DOHH2 (cell line): ENCODE data around the gene GALNT9.

Source experiments
- EZH2phosphoT487 ChIP-seq: fragments of 200-600 bp; sonication (generic); IDR thresholded peaks from 2 replicates; pipeline ENCODE4 v1.6.1; 2017; ENCODE audit warnings: borderline replicate concordance, mild to moderate bottlenecking, antibody characterized with exemption, low read length, moderate library complexity, mixed read lengths
- TF ChIP-seq, protein P1 (sequence below): fragments of 200-600 bp; sonication (generic); IDR thresholded peaks from one replicate; pipeline ENCODE4 v1.5.1; 2014; ENCODE audit warnings: antibody characterized with exemption, mild to moderate bottlenecking, low read depth, low read length; ENCODE audit not compliant: poor library complexity, severe bottlenecking

DNA sequence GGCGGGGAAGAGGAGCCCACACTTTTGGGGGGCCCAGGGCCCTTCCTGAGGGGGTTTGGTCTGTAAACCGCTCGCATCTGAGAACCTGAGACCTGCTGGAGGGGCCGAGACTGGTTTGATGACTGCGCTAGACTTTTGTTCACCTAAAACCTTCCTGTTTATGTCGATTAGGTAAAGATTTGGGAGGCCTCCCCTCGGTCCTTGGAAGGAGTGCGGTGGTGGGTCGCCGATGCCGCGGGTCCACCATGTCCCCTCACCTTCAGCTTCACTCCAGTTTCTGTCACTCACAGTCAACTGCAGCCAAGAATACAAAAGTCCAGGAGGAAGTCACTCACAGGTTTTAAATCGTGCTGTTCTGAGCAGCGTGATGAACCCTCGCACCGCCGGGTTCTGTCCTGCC is 10.5 kb upstream of the GALNT9 start:
- TF ChIP-seq, protein P1, sequence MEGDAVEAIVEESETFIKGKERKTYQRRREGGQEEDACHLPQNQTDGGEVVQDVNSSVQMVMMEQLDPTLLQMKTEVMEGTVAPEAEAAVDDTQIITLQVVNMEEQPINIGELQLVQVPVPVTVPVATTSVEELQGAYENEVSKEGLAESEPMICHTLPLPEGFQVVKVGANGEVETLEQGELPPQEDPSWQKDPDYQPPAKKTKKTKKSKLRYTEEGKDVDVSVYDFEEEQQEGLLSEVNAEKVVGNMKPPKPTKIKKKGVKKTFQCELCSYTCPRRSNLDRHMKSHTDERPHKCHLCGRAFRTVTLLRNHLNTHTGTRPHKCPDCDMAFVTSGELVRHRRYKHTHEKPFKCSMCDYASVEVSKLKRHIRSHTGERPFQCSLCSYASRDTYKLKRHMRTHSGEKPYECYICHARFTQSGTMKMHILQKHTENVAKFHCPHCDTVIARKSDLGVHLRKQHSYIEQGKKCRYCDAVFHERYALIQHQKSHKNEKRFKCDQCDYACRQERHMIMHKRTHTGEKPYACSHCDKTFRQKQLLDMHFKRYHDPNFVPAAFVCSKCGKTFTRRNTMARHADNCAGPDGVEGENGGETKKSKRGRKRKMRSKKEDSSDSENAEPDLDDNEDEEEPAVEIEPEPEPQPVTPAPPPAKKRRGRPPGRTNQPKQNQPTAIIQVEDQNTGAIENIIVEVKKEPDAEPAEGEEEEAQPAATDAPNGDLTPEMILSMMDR, result no peak
- no peak for TF ChIP-seq EZH2phosphoT487
